Endothelial cell of umbilical vein (primary cell): Measurements from ENCODE around the gene CACNA2D3. TPM values are rescaled to one million over a fixed set of nuclear protein-coding genes. Genes with fewer than 3 reads are reported as not detected.

Source experiments
- BruUV-seq: library from RNA; stranded (reverse); fragments of 400-500 nt; replicated peaks from 2 replicates; lab custom pipeline; 2021; lab: Mats Ljungman, UMichigan
- CTCF ChIA-PET: fragments of 300-600, 350-600 bp; sonication (Branson Sonifier 250); formaldehyde crosslinking; loops from one replicate; lab custom pipeline; 2021; ENCODE audit warnings: antibody characterized with exemption, inconsistent platforms; lab: Charles Lee
- POLR2A ChIA-PET: fragments of 300-600, 350-600 bp; sonication (Branson Sonifier 250); formaldehyde crosslinking; loops from one replicate; lab custom pipeline; 2021; ENCODE audit warnings: antibody characterized with exemption, inconsistent platforms; lab: Charles Lee
- DNase-seq: peaks from one replicate; pipeline ENCODE4 v3.0.0-alpha.2; 2011; ENCODE audit warnings: low read depth, low spot score
- FAIRE-seq: peaks from 2 replicates; lab custom pipeline; 2011; peaks lifted over from hg19 to GRCh38; lab: Jason Lieb, UNC
- H2AFZ ChIP-seq: 2 replicates; pipeline ENCODE4 v1.6.0; 2012; ENCODE audit warnings: low read depth, low read length, control low read depth, inconsistent platforms
- H3K27ac ChIP-seq: 2 replicates; pipeline ENCODE4 v1.5.1; 2011; ENCODE audit warnings: low read depth, mild to moderate bottlenecking, control low read depth, low read length, moderate library complexity; ENCODE audit not compliant: insufficient read depth
- H3K27me3 ChIP-seq, 2 experiments: 2 replicates each; pipeline versions ENCODE4 v1.6.0 to v1.6.1; 2011; ENCODE audit warnings: low read length in 2 of 2, mixed read lengths in 1 of 2; ENCODE audit not compliant: control insufficient read depth in 2 of 2, insufficient read depth in 2 of 2
- H3K36me3 ChIP-seq, 2 experiments: 2 replicates in 1 of 2; 3 replicates in 1 of 2; pipeline ENCODE4 v1.5.1; 2011; ENCODE audit warnings: low read length in 2 of 2, mild to moderate bottlenecking in 1 of 2, moderate library complexity in 1 of 2; ENCODE audit not compliant: control insufficient read depth in 2 of 2, insufficient read depth in 2 of 2; ENCODE audit errors: extremely low read depth in 1 of 2
- H3K4me1 ChIP-seq: 3 replicates; pipeline ENCODE4 v1.5.1; 2011; ENCODE audit warnings: mild to moderate bottlenecking, low read length; ENCODE audit not compliant: control insufficient read depth, insufficient read depth; ENCODE audit errors: extremely low read depth
- H3K4me2 ChIP-seq: 2 replicates; pipeline ENCODE4 v1.6.1; 2011; ENCODE audit warnings: low read length, control low read depth, mixed read lengths; ENCODE audit not compliant: insufficient read depth
- H3K4me3 ChIP-seq, 3 experiments: fragments of 200-600 bp in 1 of 3; sonication (generic), shearing (Covaris generic) in 1 of 3; replicated peaks in 1 of 3; 2 replicates each; pipeline ENCODE4 v1.5.1; 2011 to 2016; ENCODE audit warnings: control low read depth in 3 of 3, low read length in 3 of 3, mild to moderate bottlenecking in 2 of 3, inconsistent platforms in 1 of 3, low read depth in 1 of 3, moderate library complexity in 1 of 3; ENCODE audit not compliant: insufficient read depth in 1 of 3
- H3K79me2 ChIP-seq: 2 replicates; pipeline ENCODE4 v1.6.0; 2012; ENCODE audit warnings: low read length, inconsistent platforms; ENCODE audit not compliant: control insufficient read depth, insufficient read depth
- H3K9ac ChIP-seq: replicated peaks from 2 replicates; pipeline ENCODE3; 2011; ENCODE audit warnings: low read length, control low read depth; ENCODE audit not compliant: insufficient read depth; ENCODE audit errors: extremely low read depth
- H3K9me1 ChIP-seq: replicated peaks from 3 replicates; pipeline ENCODE4 v1.6.0; 2011; ENCODE audit warnings: mild to moderate bottlenecking, low read length; ENCODE audit not compliant: control insufficient read depth, insufficient read depth; ENCODE audit errors: extremely low read depth
- H3K9me3 ChIP-seq: replicated peaks from 2 replicates; pipeline ENCODE4 v1.5.1; 2012; ENCODE audit warnings: low read length, inconsistent platforms; ENCODE audit not compliant: control insufficient read depth, insufficient read depth
- H4K20me1 ChIP-seq: replicated peaks from 2 replicates; pipeline ENCODE3; 2011; ENCODE audit warnings: mild to moderate bottlenecking, low read length; ENCODE audit not compliant: control insufficient read depth, insufficient read depth; ENCODE audit errors: extremely low read depth
- CTCF ChIP-seq, 2 donors: IDR thresholded peaks; 1 replicate in 1 of 2; 2 replicates in 1 of 2; pipeline ENCODE4 v1.5.1; 2011; ENCODE audit warnings: low read length in 2 of 2, mild to moderate bottlenecking in 2 of 2, moderate library complexity in 2 of 2, control low read depth in 1 of 2, inconsistent platforms in 1 of 2, low read depth in 1 of 2; ENCODE audit not compliant: insufficient read depth in 1 of 2; ENCODE audit errors: extremely low read depth in 1 of 2
- EZH2 ChIP-seq: IDR thresholded peaks from 2 replicates; pipeline ENCODE4 v1.6.1; 2012; ENCODE audit warnings: borderline replicate concordance, low read depth, mild to moderate bottlenecking, moderate library complexity, low read length, inconsistent platforms; ENCODE audit not compliant: severe bottlenecking
- FOS ChIP-seq: IDR thresholded peaks from 2 replicates; pipeline ENCODE4 v1.6.1; 2011; ENCODE audit warnings: mild to moderate bottlenecking, low read length, moderate library complexity, borderline replicate concordance; ENCODE audit not compliant: insufficient read depth
- GATA2 ChIP-seq: IDR thresholded peaks from 2 replicates; pipeline ENCODE4 v1.7.0; 2011; ENCODE audit warnings: low read depth, mild to moderate bottlenecking, moderate library complexity, mixed read lengths, low read length; ENCODE audit not compliant: insufficient read length, insufficient read depth
- JUN ChIP-seq: IDR thresholded peaks from 2 replicates; pipeline ENCODE4 v1.6.1; 2011; ENCODE audit warnings: borderline replicate concordance, low read depth; ENCODE audit not compliant: insufficient read length, insufficient read depth
- MAX ChIP-seq: IDR thresholded peaks from 2 replicates; pipeline ENCODE4 v1.6.1; 2011; ENCODE audit not compliant: insufficient read depth, insufficient read length
- MYC ChIP-seq: IDR thresholded peaks from one replicate; pipeline ENCODE4 v1.6.1; 2011; ENCODE audit warnings: mild to moderate bottlenecking, low read depth, low read length
- POLR2A ChIP-seq: IDR thresholded peaks from 2 replicates; pipeline ENCODE4 v1.6.1; 2012; ENCODE audit warnings: low read depth, mild to moderate bottlenecking, control low read depth, low read length
- POLR2AphosphoS5 ChIP-seq: IDR thresholded peaks from 2 replicates; pipeline ENCODE4 v1.6.1; 2012; ENCODE audit warnings: low read depth, mild to moderate bottlenecking, control low read depth, low read length, moderate library complexity; ENCODE audit not compliant: insufficient read depth
- dilution Hi-C: fragments of 300-500 bp; cut with MboI; formaldehyde crosslinking; loops from one replicate; pipeline ENCODE4 v1.15.0; 2019; ENCODE audit warnings: low sequenced_read_pairs; ENCODE audit not compliant: extremely low pct_ligation_motif_present
- intact Hi-C: fragments of 100-400 bp; cut with micrococcal nuclease; formaldehyde crosslinking; loops from one replicate; pipeline ENCODE4 v1.10.0; 2022
- polyA plus RNA-seq, 4 experiments: library from polyadenylated mRNA; depleted of rRNA in 3 of 4; stranded (reverse) in 3 of 4; unstranded in 1 of 4; fragments of >200 nt; gene quantifications; 2 replicates each; pipeline versions ENCODE4 v1.2.1 to v1.2.3, GENCODE V29; 2011 to 2012; ENCODE audit warnings: missing spikeins in 1 of 4
- total RNA-seq: library from RNA; stranded (reverse); gene quantifications from 2 replicates; pipeline ENCODE4 v1.2.3, GENCODE V29; 2021

The CACNA2D3 gene
- total and polyA plus RNA-seq, 2 donors (not counting 3 experiments of a cell fraction or from before 2014, with no cell fraction given), result not detected

- no peak for FAIRE-seq
- dilution Hi-C loops, result no loop called here
- BruUV-seq, result no TSS peak
- Histone ChIP-seq H3K9ac (no peak overlapping the region), H3K27me3 (no peaks in the 10 kb centered on the region), H3K9me3 (peaks cover under 1% of the 10 kb centered on the region), H2AFZ (no peak overlapping the region), H3K4me2 (no peak overlapping the region), H4K20me1 (no peaks in the 10 kb centered on the region), H3K9me1 (no peaks in the 10 kb centered on the region), H3K79me2 (no peaks in the 10 kb centered on the region), H3K4me3 (no peak overlapping the region), H3K4me1 (no peaks in the 10 kb centered on the region), H3K36me3 (no peaks in the 10 kb centered on the region), H3K27ac (no peak overlapping the region)
- CTCF ChIA-PET, result no interaction called here
- TF ChIP-seq POLR2A (no peak), MAX (no peak), EZH2 (no peak), JUN (no peak), MYC (no peak), GATA2 (no peak), CTCF (IDR thresholded peaks at IDR 0.05; ENCODE audit: extremely low read depth in 1 of 2, insufficient read depth in 1 of 2, low read depth in 1 of 2, low read length in 2 of 2) (no peak), POLR2AphosphoS5 (no peak), FOS (no peak)
- POLR2A ChIA-PET, result no interaction called here
- no peak for DNase-seq
- intact Hi-C loops, result no loop called here
These were observed 784.4 kb downstream of the CACNA2D3 start for GRCh38 chr3:54906763-54907162.
